Progenitor cell of endocrine pancreas (in vitro differentiated cells): ENCODE measurements around the gene DPEP3. TPM values are rescaled to one million over a fixed set of nuclear protein-coding genes. Genes with fewer than 3 reads are reported as not detected.

Experiments
- DNase-seq: peaks from one replicate; pipeline ENCODE4 v3.0.0; 2021; ENCODE audit warnings: low spot score; ENCODE audit not compliant: unreplicated experiment
- H3K27ac Mint-ChIP-seq: 2 replicates; pipeline ENCODE4 v1.8.0; 2021; ENCODE audit warnings: mild to moderate bottlenecking, moderate library complexity, mixed read lengths
- H3K27me3 Mint-ChIP-seq: 2 replicates; pipeline ENCODE4 v1.8.0; 2021; ENCODE audit warnings: mixed read lengths
- H3K36me3 Mint-ChIP-seq: 2 replicates; pipeline ENCODE4 v1.8.0; 2022; ENCODE audit warnings: mixed read lengths; ENCODE audit not compliant: insufficient read depth
- H3K4me1 Mint-ChIP-seq: 2 replicates; pipeline ENCODE4 v1.8.0; 2021; ENCODE audit warnings: low read depth, mixed read lengths
- H3K4me3 Mint-ChIP-seq: 2 replicates; pipeline ENCODE4 v1.8.0; 2021; ENCODE audit warnings: low read depth, mild to moderate bottlenecking, moderate library complexity, mixed read lengths
- H3K9me3 Mint-ChIP-seq: 2 replicates; pipeline ENCODE4 v1.8.0; 2021; ENCODE audit warnings: low read depth, mixed read lengths
- total RNA-seq: library from RNA; stranded (reverse); gene quantifications from 2 replicates; pipeline ENCODE4 v1.2.1, GENCODE V29; 2021
- TF ChIP-seq, protein P1 (sequence below): fragments of 200-600 bp; sonication (generic); IDR thresholded peaks from one replicate; pipeline ENCODE4 v1.5.0; 2021; ENCODE audit warnings: antibody characterized with exemption, mild to moderate bottlenecking; ENCODE audit not compliant: unreplicated experiment

Gene DPEP3
- total RNA-seq, 1 donor from 2014 or later = not detected

DNA sequence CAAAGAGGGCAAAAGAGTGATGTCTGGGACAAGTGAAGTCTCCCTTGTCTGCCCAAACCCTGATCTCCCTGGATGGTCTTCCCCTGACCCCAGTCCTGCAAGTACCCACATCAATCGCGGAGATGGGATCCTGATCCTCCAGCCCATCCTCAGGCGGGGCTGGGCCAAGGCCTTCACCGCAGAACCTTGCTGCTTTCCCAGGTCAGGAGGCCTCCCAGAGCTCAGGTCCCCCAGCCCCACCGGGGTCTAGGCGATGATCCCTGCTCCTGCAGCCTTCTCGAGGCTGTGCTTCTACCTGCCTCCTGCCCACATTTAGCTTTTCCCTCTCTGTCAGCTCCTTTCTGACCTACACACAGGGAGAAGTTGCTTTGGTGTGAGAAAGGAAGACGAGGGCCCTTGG is 18.2 kb downstream of the DPEP3 start:
- Mint-ChIP-seq H3K9me3 (no peaks in the 10 kb centered on the region), H3K4me3 (no peak overlapping the region), H3K36me3 (peaks cover 15% of the 10 kb centered on the region), H3K4me1 (peaks cover 18% of the 10 kb centered on the region), H3K27ac (peak overlapping the region; percentile 33), H3K27me3 (no peaks in the 10 kb centered on the region)
- TF ChIP-seq, protein P1, sequence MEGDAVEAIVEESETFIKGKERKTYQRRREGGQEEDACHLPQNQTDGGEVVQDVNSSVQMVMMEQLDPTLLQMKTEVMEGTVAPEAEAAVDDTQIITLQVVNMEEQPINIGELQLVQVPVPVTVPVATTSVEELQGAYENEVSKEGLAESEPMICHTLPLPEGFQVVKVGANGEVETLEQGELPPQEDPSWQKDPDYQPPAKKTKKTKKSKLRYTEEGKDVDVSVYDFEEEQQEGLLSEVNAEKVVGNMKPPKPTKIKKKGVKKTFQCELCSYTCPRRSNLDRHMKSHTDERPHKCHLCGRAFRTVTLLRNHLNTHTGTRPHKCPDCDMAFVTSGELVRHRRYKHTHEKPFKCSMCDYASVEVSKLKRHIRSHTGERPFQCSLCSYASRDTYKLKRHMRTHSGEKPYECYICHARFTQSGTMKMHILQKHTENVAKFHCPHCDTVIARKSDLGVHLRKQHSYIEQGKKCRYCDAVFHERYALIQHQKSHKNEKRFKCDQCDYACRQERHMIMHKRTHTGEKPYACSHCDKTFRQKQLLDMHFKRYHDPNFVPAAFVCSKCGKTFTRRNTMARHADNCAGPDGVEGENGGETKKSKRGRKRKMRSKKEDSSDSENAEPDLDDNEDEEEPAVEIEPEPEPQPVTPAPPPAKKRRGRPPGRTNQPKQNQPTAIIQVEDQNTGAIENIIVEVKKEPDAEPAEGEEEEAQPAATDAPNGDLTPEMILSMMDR = no peak
- DNase-seq = no peak

DNA sequence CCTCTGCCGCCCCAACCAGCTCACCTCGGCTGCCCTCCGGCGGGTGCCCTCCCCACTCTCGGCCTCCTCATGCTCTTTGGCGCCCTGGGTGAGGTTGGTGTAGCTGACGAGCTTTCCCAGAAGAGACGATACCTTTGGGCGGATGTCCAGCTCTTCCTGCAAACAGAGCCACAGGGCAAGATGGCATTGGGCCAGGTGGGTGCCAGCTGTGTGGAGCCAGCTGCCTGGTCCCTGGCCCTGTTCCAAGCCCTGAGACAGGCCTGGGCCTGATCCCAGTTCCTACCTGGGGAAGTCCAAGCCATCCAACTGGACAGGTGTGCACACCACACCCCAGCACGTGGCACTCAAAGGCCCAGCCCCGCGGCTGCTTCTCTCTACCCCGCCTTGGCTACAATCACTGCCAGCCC is 18.7 kb downstream of the DPEP3 start:
- peaks cover 15% of the 10 kb centered on the region for H3K36me3 Mint-ChIP-seq
- peaks cover 12% of the 10 kb centered on the region for H3K4me1 Mint-ChIP-seq
- DNase-seq = no peak
- no peaks in the 10 kb centered on the region for H3K9me3 Mint-ChIP-seq
- H3K4me3 Mint-ChIP-seq = no peak overlapping the region
- no peaks in the 10 kb centered on the region for H3K27me3 Mint-ChIP-seq
- no peak overlapping the region for H3K27ac Mint-ChIP-seq
- TF ChIP-seq, protein P1 = no peak

DNA sequence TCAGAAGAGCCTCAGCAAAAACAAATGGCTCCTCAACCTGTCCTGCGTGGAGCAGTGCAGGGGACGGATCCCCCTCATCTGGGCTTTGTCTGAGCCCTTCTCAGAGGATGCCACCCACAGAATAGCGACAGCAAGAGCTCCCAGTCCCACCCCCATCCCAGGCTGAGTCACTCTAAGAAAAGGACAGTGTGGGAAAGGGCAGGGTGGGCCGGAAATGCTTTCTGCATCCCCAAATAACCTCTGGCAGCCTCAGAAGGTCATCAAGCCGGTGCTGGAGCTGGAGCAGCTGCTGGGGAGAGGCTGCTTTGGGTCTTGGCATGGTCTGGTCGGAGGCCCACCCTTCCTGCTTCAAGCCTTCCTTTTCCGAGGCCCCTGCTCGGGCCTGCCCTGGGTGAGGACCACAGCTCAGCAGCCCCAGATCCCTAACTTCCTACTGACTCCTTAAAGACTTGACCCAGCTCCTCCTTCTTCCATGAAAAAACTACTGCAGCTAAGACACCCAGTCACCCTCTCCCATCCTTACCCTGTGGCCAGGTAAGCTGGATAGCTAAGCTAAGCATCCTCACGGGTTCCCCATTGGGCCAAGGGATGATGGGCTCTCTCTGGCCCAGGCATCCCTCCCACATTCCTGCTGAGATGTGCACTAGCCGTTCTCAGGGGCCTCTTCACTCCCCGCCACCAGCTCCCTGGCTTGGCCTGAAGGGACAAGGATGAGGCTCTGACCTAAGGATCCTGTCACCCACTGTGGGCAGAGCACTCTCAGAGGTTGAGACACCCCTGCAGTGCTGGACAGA is 20.6 kb downstream of the DPEP3 start:
- Mint-ChIP-seq H3K4me3 (no peak overlapping the region), H3K36me3 (peaks cover 15% of the 10 kb centered on the region), H3K27me3 (no peaks in the 10 kb centered on the region), H3K9me3 (no peaks in the 10 kb centered on the region), H3K4me1 (no peaks in the 10 kb centered on the region), H3K27ac (no peak overlapping the region)
- TF ChIP-seq, protein P1 = no peak
- DNase-seq = no peak

DNA sequence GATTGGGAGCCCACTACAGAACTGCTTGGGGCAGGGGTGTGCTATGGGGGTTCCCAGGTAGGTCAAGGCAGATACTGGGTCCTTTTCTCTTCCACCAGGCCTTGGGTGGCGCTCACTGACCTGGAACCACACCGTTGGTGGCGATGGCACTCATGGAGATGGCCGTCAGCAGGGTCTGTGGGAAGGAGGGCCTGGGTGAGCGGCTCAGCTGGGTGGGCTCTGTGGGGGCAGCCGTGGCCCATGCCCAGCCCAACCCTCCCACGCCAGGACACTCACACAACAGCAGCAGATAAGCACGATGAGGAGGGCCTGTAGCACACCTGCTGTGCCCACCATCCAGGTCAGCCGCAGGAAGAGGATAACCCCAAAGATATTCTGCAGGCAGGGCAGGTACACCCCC is 22.7 kb downstream of the DPEP3 start:
- Mint-ChIP-seq H3K27me3 (no peaks in the 10 kb centered on the region), H3K4me1 (no peaks in the 10 kb centered on the region), H3K27ac (no peak overlapping the region), H3K4me3 (no peak overlapping the region), H3K36me3 (peaks cover 14% of the 10 kb centered on the region), H3K9me3 (no peaks in the 10 kb centered on the region)
- no peak for DNase-seq
- TF ChIP-seq, protein P1 = no peak

DNA sequence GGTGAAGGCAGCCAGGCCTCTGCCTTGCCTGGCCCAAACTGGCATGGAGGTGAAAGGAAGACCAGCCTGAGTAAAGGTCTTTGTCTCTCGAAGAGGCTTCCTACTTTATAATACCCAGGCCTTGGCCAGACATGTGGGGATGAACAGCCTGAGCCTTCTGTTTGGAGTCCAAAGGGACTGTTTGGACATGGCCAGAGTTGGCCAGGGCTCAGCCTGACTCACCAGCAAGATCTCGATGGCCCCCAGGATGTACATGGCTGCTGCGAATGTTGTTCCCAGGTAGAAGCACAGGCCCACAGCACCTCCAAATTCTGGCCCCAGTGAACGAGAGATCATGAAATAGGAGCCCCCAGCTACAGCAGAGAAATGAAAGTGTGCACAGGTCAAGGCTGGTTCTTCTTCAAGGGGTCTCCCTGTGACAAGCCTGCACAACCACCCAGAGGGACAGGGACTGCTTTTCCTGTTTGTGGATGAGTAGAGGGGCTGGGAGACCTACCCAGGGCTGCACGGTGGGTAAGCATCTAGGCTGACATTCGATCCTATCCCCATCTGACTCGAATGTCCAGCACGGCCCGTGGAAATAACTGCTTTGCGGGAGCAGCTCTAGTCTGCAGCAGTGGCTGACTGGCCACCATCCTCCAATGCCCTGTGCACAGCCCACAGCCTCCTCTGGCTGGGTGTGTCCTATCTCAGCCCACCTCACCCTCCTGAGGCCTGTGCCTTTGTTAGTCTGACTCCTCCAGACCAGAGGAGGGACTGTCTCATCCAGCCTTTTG is 25.7 kb downstream of the DPEP3 start:
- no peaks in the 10 kb centered on the region for H3K27me3 Mint-ChIP-seq
- no peaks in the 10 kb centered on the region for H3K9me3 Mint-ChIP-seq
- peaks cover 10% of the 10 kb centered on the region for H3K36me3 Mint-ChIP-seq
- TF ChIP-seq, protein P1 = no peak
- DNase-seq = no peak
- H3K4me3 Mint-ChIP-seq = no peak overlapping the region
- peak overlapping the region; percentile 44 for H3K27ac Mint-ChIP-seq
- H3K4me1 Mint-ChIP-seq = no peaks in the 10 kb centered on the region
